Stimulated activated CD8-positive, alpha-beta memory T cell treated with anti-CD3 and anti-CD28 coated beads, Interleukin-7, amount 100 ng/mL, for 24 hours (primary cell): ENCODE measurements around the gene EPHB6.

Experiments
- DNase-seq: peaks from one replicate; pipeline ENCODE4 v3.0.0-alpha.2; 2020; ENCODE audit warnings: low read depth

The EPHB6 gene

DNA sequence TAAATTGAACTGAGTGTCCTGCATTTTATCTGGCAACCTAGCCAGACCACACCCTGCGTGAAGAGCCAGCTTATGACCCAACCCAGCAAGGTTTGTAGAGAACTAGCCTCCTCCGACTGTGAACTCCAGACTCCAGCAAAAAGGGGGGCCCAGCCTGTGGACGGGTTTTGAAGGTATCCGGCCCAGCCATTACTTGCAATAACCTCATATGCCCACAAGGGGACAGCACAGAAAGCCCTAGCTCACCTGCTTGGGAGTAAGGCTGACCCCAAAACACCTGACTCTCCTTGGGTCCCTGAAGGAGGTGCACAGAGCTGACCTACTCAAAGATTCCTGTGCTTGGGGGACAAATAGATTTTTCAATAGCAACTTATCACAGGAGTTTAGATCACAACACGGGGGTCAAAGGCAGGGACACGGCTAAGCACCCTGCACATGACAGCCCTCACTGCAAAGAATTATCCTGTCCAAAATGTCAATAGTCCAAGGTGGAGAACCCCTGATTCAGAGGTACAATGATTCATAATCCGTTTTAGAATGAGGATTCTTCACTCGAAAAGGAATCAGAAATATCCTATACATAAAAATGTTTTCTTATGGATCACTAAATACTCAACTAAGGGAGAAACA, 26.1 kb downstream of the EPHB6 start:
- no peak for DNase-seq

DNA sequence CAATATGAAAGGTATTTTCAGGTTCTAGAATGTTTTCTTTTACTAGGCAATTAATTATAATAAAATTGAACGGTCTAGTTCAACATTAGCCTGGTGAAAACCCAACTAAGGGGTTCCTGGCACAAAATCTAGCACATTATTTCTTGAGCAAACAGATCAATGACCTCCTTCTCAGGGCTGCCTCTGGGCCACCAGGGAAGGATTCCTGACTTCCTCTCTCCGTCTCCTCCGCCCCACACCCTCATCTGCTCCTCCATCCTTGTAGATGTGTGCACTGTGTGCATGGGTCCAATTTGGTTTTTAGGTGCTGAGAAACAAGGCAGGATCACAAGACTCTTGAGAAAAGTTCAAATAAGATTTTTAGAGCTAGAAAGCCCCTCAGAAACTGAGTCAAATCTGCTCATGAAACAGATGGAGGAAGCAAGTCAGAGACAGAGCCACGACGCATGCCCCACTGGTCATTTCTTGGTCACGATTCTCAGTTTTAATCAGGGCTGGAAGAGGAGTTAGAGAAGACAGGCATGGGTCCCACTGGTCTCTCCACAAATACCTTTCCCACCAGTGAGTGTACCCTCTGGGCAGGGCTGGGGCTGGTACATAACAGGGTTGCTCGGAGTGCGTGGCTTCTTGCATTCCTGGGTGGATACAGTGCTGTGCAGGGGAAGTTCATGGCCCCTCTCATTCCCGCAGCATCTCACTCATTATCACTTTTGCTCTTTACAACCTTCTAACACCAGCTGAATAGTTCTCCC, 26.9 kb downstream of the EPHB6 start:
- no peak for DNase-seq

DNA sequence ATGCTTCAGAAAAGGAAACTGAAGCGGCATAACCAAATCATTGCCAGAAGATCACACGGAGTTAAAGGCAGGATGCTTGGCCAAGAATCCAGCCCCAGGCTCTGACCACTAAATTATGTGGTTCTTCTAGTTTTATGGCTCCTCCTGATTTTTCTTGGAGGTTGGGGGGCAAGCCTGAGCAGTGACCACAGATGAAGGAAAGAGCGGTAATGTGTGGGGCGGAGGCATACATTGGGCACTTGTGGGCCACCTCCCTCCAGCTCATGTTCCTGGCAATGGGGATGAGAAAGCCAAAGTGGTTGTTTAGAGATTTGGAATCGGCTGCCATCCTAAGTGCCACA, 27.4 kb downstream of the EPHB6 start:
- no peak for DNase-seq

DNA sequence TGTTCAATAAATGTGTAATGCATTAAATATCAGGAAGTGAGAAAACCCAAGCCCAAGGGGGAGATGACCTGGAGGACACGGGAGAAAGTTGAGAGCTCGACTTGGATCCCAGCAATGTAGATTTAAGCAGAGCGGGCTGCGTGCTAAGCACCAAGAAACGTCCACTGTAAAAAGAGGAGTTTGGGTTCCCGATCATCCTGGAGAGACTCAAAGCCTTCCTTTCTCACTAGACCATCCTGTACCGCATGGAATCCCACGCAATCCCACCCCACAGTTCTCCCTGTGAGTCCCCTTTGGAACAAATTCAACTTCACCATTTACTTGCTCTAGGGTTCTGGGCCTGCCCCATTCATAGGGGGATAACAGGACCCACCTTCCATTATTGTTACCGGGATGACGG, 28.3 kb downstream of the EPHB6 start:
- no peak for DNase-seq

DNA sequence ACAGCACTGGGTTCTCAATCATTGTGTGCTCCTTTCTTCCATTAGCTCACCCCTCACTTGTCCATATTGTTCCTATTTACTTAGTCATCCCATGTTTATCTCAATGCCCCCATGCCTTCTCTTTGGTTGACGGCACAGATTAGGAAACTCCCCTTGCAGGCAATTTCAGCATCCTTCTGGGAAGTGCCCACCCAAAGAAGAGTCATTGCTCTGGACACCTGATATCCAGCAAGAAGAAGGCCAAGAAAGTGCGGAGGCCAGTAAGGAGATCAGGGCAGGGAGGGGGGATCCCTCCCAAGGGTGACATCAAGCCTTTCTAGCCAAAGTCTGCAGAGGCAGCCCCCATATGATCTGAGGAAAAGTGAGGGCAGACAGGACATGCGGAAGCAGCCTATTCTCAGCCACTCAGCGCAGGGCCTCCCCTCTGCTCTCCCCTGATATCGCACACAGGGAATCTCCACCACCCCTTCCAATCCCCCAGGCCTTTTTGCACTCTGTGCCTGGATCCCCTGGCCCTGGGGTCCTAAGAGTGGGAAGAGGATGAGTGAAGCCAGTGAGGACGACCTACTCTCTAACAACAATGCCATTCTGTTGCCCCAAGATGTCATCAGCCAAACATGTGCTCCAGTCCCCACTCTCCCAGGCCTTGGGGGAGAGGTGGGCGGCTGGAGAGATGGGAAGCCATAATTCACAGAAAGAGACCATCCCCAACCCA, 28.9 kb downstream of the EPHB6 start:
- no peak for DNase-seq

DNA sequence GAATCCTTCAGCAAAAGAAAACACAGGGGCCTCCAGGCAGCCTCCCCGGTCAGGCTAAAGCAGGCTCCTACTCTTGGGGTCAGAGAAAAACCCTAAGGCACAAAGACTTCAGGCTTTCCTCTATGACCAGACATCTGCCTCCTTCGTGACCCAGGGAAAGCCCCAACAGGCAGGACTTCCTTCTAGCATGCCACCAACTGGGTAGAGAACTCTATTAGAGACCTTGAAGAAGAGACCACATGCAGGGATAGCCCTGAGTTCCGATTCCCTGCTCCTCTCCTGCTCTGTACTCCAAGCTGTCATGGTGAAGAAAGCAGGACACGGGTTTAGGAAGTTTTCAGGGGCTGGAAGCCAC, 29.4 kb downstream of the EPHB6 start:
- DNase-seq: no peak

DNA sequence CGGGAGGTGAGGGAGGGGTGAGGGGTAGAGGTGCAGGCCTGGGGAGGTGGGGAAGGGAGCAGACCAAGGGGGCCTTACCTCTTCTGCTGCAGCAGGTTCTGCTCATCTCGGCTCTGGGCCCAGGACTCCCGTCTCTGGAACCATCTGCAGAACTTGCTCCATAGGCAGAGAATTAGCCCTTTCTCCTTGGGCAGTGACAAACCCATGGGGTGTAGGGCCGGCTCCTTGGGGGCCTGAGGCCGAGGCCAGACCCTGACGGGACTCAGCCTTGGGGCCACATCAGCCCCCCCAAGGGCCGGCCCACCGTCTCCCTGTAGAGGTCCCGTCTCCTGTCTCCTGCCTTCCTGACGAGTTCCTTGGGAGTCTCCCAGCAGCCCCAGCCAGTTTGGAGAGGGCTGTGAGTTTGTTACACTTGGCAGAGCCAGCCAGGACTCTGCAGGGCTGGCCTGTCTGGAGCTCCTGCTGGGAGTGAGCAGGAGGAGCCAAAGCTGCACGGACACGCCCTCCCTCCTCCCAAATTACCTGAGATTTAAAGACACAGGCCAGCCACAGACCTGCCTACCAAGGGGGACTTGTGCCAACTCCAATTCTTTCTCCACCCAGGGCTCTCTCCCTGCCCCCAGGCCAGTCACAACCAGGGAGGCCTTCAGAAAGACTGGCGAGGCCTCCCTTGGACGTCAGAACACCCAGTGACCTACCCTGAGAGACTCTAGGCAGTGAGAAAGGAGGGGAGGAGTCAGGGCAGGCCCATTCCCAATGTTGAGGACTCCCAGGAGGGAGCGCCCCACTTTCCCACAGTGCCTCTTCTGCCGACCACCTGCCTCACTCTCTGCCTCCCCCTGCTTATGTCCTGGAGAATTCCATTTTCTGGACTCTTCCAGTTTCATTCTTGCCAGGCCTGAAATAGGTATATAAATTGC, 30.7 kb downstream of the EPHB6 start, which contains the start of gene TRPV6:
Gene TRPV6 (minus strand): TSS at position 435 of the 920 bp plus-strand sequence.
- no peak for DNase-seq

DNA sequence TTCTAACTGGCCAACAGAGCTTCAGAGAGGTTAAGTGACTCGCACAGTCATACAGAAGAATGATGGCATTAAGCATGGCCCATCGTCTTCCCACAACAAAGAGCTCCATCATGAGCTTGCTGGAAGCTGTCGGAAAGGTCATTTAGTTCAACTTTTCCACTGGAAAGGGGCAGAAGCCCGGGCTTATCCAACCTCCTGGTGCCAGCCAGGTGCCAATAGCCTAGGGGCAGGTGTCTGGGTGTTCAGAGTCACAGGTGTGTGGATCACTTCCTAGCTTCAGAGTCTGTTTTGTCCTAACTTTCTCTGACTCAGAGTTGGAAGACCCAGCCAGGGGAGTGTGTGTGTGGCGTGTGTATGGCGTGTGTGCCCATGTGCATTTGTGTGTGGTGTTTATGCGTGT, 32.0 kb downstream of the EPHB6 start:
- DNase-seq: no peak

DNA sequence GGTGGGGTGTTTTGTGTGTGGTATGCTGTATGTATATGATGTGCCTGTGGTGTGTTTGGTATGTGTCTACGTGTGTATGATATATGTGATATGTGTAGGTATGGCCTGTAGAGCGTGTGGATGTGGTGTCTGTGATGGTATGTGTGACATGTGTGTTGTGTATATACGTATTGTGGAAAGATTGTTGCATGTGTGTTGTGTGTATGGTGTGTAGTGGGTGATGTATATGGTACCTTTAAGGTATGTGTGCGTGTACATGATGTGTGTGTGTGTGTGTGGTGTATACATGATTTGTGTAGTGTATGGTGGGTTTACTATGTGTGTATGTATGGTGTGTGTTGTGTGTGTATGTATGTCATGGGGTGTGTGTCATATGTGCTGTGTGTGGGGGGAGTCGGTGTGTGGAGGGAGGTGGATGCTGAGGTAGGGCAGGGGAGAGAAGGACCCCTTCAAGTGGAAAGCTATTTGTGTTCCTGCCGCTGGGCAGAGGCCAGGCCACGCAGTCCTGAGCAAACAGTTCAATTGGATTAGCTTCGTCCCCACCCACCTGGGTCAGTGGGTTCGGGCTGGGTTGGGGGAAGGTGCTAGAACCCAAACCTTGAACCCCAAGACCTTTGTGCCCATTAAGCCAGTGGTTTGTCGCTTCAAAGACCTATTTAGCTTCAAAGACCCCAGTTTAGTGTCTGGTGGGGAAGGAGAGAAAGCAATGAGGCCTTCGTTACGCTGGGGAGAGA, 32.6 kb downstream of the EPHB6 start:
- DNase-seq: no peak

DNA sequence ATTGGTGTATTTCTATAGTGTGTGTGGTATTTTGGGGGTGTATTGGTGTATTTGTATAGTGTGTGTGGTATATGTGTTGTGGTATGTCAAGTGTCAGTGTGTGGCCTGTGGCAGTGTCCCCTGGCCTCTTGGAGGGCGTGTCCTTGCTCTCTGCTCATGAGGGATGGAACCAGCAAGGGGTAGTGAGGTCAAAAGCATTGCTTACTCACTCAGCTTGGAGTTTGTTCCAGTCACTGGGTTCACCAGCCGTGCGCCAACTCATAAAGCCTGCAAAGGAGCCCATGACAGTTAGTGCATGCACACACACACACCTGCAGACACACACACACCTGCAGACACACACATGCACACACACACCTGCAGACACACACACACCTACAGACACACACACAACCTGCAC, 34.9 kb downstream of the EPHB6 start:
- DNase-seq: no peak

DNA sequence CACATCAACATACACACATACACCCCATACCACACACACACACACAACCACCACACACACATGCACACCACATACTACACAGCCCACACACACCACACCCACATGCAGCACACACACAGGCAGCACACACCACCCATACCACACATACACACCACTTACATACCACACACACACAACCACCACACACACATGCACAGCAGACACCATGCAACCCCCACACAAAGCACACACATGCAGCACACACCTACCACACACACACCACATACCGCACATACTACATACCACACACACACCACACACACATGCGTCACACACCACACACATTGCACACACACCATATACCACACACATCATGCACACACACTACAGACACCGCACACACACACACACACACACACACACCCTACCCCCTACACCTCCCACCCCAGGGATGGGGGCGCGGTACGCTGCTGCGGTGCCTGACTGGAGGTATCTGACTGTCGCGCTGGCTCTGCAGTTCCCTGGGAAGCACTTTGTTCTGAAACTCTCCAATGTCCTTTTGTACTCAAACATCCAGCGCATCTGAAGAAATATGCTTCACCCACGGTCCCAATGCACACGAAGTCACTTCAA, 36.1 kb downstream of the EPHB6 start:
- no peak for DNase-seq

DNA sequence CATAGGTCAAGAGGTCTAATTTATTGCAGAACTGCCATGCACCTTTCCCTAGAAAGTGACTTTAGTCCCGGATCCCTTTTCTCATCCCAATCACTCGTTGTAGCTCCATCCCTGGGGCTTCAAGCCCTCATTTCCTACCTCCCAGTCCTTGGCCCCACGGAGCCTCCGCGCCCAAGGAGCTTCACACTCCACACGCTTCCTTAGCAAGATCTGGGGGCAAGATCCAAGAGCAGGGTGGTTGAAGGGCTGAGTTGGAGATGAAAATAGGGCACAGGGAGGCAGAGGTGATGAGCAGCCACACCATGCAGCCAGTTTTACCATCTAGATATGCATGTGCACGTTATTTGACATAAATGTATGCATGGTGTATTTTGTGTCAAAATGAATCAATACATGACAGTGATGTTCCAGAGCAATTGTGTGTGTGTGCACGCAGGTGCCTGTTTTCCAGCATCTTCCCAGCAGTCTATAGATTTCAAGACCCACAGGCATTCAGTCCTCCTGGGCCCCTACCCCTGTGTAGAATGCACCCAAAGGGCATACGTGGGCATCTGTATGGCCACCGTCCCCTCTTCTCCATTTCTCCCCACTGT, 36.7 kb downstream of the EPHB6 start:
- DNase-seq: no peak

DNA sequence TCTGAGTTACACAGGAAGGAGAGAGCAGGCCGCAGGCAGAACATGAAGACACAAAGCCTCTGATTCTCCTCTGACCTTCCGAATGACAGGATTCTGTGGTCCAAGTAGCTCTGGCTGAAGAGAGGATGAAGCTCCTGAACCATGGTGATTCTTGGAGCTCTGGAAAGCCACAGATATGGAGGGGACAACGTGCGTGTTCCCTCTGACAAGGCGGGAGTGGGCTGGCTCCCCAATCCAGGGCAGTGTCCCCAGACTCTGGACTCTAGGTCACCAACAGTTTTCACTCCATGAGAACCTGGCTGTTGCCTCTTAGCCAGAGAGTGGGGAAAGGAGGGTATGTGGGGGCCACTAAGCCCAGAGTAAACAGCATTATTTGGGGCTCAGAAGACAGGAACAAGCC, 38.1 kb downstream of the EPHB6 start:
- no peak for DNase-seq

DNA sequence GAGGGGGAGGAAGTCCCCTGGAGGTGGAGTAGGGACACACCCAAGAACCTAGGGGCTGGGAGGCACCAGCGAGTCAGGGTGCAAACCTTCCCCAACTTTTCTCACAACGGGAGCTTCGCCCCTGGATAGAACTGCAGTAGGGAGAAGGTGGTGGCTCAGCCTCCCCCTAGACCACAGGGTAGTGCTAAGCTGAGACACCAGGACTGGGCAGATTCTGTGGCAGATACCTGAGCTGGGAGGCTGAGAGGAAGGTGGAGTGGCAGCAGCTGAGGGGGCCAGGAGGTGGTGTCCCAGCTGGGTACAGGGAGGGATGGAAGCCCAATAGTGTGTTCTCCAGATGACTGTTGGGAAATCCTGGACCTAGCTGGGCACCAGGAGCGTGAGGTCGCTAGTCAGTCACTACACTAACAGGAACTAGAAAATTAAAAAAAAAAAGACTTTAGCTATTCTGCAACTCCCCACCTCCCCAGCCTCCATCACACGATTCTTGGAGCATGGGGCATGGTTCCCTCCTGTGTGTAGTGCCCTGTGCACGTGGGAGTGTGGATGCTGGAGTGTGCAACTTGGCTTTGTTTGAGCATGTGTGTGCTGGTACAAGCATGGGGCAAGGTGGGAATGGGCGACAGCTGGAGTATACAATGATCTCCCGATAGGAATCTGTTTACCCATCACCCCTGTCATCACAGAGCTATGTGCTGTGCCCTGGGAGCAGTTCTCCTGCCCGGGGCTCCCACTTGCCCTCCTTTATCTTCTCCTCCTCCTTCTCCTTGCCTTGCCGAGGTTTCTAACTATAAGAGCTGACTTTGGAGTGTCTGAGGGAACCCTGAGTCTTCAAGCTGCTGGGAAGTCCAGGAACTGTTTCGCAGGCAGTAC, 39.5 kb downstream of the EPHB6 start:
- no peak for DNase-seq

DNA sequence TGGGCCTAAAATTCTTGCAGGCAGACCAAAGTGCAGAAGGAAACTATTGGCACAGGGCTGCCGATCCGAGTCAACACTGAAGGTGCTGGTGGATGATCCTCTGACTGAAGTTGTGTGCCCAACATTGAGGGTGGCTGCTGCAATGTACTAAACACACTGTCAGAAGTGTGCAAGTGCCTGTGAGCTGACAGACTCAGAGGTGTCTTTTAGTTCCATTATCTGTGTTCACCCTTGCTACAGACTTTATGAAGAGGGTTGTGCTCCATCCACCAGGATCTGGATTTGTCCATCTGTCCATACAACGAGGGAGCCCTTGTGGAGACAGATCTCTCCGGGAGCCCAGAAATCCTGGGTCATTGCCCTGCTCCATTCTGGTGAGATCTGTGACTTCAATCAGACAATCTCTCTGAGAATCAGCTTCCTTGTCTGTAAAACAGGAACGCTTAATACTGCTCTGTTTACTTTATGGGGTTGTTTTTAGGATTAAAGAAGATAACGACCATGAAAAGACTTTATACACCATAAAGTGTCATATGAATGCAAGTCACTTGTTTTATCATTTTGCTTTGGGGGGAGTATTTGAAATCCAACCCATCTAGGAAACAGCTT, 40.2 kb downstream of the EPHB6 start:
- DNase-seq: no peak

DNA sequence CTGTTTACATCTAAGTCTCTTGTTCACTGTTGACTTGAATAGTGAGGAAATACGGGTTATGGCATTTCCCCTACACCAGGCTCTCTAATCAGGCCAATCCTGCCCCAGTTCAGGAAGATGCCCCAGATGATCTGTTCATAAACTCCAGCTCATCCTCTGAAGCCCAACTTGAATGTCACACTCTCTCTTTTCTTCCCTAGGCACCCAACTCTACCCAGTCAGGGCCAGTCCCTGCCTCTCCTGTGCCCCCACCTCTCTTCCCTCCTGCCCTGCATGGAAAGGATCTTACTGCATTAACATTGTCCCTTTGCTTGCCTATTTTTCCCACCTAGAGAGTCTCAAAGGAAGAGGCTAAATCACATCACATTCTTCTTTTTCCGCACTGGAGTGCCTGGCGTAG, 41.3 kb downstream of the EPHB6 start:
- DNase-seq: no peak

DNA sequence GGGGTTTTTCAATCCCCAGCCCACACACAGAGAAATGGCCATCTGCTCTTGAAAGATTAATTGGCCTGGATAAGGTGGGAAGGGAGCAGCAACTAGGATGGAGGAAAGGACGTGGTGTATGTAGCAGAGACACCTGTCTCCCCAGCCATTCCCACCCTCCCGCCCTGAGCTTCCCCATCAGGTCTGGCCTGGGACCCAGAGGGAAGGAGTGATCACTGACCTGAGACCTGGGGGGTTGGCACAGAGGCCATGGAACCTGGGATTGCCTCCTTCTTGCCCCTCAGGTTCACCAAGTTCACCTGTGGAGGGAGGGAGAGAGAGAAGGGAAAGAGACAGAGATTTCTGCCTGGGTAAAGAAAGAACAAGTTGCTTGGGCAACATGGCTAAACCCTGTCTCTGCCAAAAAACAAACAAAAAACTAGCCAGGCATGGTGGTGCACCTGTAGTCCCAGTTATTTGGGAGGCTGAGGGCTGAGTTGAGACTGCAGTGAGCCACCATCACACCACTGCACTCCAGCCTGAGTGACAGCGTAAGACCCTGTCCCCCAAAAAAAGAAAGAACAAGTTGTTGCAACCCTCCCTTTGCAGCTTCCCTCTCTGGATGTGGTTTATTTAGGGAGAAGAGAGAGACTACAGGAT, 42.0 kb downstream of the EPHB6 start:
- no peak for DNase-seq

DNA sequence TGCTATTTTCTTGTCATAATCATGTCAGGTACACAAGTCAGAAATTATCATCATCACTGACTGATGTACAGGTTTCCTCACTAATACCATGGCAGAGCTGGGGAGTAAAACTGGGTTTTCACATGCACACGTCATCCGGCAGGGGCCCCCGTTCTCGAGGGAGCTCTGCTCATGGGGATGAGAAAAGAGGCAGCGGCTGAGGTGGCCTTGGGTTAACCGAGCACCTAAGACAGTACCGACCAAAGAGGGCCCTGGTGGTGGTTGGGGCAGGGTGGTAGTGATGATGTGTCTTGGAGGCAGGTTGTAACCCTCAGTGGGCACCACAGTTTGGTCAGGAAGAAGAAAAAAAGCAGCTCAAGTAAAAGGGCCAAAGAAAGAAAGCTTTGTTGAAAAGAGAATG, 42.8 kb downstream of the EPHB6 start:
- DNase-seq: no peak
